Right lobe of liver (tissue), 6 donors: Measurements from ENCODE around the gene FTO. TPM values are rescaled to one million over a fixed set of nuclear protein-coding genes. Genes with fewer than 3 reads are reported as not detected.

ENCODE experiments used
- ATAC-seq, 4 donors: fragments of 200-7000 bp; cut with Tn5 transposase; one replicate each; pipeline ENCODE4 v1.9.1; 2020; ENCODE audit warnings: mild to moderate bottlenecking in 4 of 4, moderate library complexity in 4 of 4
- DNase-seq, 3 donors: peaks; one replicate each; pipeline ENCODE4 v3.0.0-alpha.2; 2020
- H3K27ac ChIP-seq, 3 donors: fragments of 200-600 bp; one replicate each; pipeline ENCODE4 v1.8.0; 2022
- H3K27me3 ChIP-seq, 2 donors: fragments of 200-600 bp; one replicate each; pipeline ENCODE4 v1.8.0; 2022
- H3K36me3 ChIP-seq, 4 donors: fragments of 200-600 bp; sonication (generic) in 1 of 4; one replicate each; pipeline versions ENCODE4 v1.5.1 to v1.8.0; 2017 to 2022; ENCODE audit warnings: control low read depth in 1 of 4
- H3K4me1 ChIP-seq, 4 donors: fragments of 200-600 bp; sonication (generic) in 1 of 4; one replicate each; pipeline versions ENCODE4 v1.5.1 to v1.8.0; 2017 to 2022; ENCODE audit warnings: control low read depth in 1 of 4
- H3K4me3 ChIP-seq, 3 donors: fragments of 200-600 bp; one replicate each; pipeline ENCODE4 v1.8.0; 2022
- H3K9me3 ChIP-seq, 4 donors: fragments of 200-600 bp; sonication (generic) in 1 of 4; one replicate each; pipeline versions ENCODE4 v1.5.1 to v1.8.0; 2017 to 2022; ENCODE audit warnings: control low read depth in 1 of 4
- POLR2A ChIP-seq: fragments of 450-650 bp; IDR thresholded peaks from one replicate; pipeline ENCODE4 v1.6.1; 2017; ENCODE audit warnings: antibody characterized with exemption, mild to moderate bottlenecking
- WGBS: methylation state at CpG from one replicate; pipeline ENCODE4 v1.1.6; 2018; ENCODE audit warnings: low coverage, low lambda C conversion rate; ENCODE audit not compliant: insufficient coverage; ENCODE audit errors: missing lambda C conversion rate; 5-methylcytosine and 5-hydroxymethylcytosine counted together
- intact Hi-C, 2 donors: fragments of 100-400 bp; cut with DNase I; formaldehyde crosslinking; loops; one replicate each; pipeline versions ENCODE4 v1.11.2 to v1.14.1; 2022
- total RNA-seq, 6 experiments: library from RNA; depleted of rRNA in 2 of 6; stranded (reverse); fragments of >200 nt in 2 of 6; fragmentation: NEBNext Ultra II Directional in 3 of 6; extraction: Animal tissue kit (Norgen Biotek cat#: 25700) in 3 of 6; gene quantifications; one replicate each; pipeline versions ENCODE4 v1.1.0 to v1.2.4, GENCODE V29; 2016 to 2023
- TF ChIP-seq, protein P1 (sequence below), 4 donors: fragments of 200-600 bp in 3 of 4; fragments of 450-650 bp in 1 of 4; IDR thresholded peaks; one replicate each; pipeline versions ENCODE4 v1.5.1 to v1.8.0; 2016 to 2022; ENCODE audit warnings: antibody characterized with exemption in 4 of 4, mild to moderate bottlenecking in 2 of 4
- donor health status: DM: no; HTN: yes; CAD: no.
- donor health status: DM: no; HTN: no; CAD: no.
- donor health status: DM: no; HTN: no; CAD: no.
- donor health status: DM: no; HTN: yes; CAD: no.
- donor health status: DM: no; HTN: yes; CAD: no.

Gene FTO
- total RNA-seq, 6 experiments from 2014 or later = 28.9 to 51.6 (median 33.6) TPM

DNA sequence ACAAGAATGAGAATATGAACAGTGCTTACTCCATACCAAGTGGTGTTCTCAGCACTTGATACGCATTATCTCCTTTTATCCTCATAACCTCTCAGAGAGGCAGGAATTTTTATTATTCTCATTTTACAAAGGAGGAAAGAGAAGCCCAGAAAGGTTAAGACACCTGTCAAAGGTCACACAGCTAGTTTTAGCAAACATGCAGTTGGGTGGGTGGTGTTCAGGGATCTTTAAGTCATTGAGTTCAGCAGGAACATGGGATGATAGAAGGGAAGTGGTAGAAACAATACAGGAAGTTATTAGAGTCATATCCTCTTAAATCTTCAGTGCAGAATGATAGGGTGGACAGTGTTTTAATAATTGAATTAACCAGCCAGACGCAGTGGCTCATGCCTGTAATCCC lies 487.2 kb downstream of the FTO start:
- H3K4me3 ChIP-seq = no peak overlapping the region
- WGBS = 73% methylated on average over 1 of the region's 2 CpGs
- DNase-seq (no peak), ATAC-seq (no peak)
- no peaks in the 10 kb centered on the region for H3K36me3 ChIP-seq
- TF ChIP-seq, protein P1, sequence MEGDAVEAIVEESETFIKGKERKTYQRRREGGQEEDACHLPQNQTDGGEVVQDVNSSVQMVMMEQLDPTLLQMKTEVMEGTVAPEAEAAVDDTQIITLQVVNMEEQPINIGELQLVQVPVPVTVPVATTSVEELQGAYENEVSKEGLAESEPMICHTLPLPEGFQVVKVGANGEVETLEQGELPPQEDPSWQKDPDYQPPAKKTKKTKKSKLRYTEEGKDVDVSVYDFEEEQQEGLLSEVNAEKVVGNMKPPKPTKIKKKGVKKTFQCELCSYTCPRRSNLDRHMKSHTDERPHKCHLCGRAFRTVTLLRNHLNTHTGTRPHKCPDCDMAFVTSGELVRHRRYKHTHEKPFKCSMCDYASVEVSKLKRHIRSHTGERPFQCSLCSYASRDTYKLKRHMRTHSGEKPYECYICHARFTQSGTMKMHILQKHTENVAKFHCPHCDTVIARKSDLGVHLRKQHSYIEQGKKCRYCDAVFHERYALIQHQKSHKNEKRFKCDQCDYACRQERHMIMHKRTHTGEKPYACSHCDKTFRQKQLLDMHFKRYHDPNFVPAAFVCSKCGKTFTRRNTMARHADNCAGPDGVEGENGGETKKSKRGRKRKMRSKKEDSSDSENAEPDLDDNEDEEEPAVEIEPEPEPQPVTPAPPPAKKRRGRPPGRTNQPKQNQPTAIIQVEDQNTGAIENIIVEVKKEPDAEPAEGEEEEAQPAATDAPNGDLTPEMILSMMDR (IDR thresholded peaks at IDR 0.05) = no peak
- no peak for TF ChIP-seq POLR2A
- no peaks in the 10 kb centered on the region for H3K27me3 ChIP-seq
- intact Hi-C loops = no loop called here
- H3K27ac ChIP-seq = no peak overlapping the region
- H3K9me3 ChIP-seq = no peaks in the 10 kb centered on the region
- H3K4me1 ChIP-seq = no peaks in the 10 kb centered on the region

DNA sequence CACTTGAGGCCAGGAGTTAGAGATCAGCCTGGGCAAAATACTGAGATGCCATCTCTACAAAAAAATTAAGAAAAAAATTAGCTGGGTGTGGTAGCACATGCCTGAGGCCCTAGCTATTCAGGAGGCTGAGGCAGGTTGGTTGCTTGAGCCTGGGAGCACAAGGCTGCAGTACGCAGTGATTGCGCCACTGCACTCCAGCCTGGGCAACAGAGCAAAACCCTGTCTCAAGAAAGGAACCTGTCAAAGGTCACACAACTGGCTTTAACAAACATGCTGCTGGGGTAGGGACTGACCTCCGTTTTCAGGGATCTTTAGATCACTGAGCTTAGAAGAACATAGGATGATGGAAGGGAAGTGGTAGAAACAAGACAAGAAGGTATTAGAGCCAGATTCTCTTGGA lies 487.6 kb downstream of the FTO start:
- Histone ChIP-seq H3K27ac (no peak overlapping the region), H3K4me3 (no peak overlapping the region), H3K4me1 (no peaks in the 10 kb centered on the region), H3K27me3 (no peaks in the 10 kb centered on the region), H3K9me3 (no peaks in the 10 kb centered on the region), H3K36me3 (no peaks in the 10 kb centered on the region)
- WGBS = 0% methylated on average over 1 of the region's 3 CpGs
- DNase-seq (no peak), ATAC-seq (peak in 3 of 4 donors; percentile 11 to 42 (median 32))
- no peak for TF ChIP-seq POLR2A
- intact Hi-C loops = no loop called here

DNA sequence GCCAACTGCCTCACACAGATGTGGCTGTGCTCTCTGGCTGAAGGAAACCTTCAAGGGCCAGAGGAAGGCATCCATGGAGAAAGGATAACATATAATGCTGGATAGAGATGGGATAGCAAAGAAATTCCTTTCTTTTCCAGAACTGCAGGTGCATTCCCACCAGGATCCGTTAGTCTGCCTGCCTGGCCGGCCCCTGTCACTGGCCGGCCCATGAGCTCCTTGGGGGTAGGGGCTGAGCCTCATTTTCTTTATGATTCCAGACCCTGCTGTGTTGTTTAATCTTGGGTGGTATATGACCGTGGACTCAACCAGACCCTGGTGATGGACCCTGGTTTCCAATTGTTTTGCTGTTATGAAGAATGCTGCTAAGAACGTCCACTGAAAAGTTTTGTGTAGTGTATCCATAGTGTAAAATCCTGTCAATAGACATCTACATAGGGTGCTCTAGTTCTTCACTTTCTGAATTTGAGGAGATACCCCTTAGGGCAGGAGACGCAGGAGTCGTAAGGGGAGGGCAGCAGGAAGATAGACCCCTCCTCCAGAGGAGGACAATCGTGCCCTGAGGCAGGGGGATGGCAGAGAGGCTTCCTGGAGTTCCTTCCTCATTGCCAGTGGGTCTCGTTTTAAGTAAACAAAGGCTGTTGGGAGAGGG lies 489.2 kb downstream of the FTO start:
- intact Hi-C loops = no loop called here
- no peaks in the 10 kb centered on the region for H3K27me3 ChIP-seq
- no peaks in the 10 kb centered on the region for H3K9me3 ChIP-seq
- TF ChIP-seq, protein P1 (IDR thresholded peaks at IDR 0.05) = no peak
- TF ChIP-seq POLR2A = no peak
- no peaks in the 10 kb centered on the region for H3K4me1 ChIP-seq
- DNase-seq (no peak), ATAC-seq (no peak)
- no peaks in the 10 kb centered on the region for H3K36me3 ChIP-seq
- no peak overlapping the region for H3K4me3 ChIP-seq
- no peak overlapping the region for H3K27ac ChIP-seq
- 71% methylated on average over 4 of the region's 9 CpGs for WGBS

DNA sequence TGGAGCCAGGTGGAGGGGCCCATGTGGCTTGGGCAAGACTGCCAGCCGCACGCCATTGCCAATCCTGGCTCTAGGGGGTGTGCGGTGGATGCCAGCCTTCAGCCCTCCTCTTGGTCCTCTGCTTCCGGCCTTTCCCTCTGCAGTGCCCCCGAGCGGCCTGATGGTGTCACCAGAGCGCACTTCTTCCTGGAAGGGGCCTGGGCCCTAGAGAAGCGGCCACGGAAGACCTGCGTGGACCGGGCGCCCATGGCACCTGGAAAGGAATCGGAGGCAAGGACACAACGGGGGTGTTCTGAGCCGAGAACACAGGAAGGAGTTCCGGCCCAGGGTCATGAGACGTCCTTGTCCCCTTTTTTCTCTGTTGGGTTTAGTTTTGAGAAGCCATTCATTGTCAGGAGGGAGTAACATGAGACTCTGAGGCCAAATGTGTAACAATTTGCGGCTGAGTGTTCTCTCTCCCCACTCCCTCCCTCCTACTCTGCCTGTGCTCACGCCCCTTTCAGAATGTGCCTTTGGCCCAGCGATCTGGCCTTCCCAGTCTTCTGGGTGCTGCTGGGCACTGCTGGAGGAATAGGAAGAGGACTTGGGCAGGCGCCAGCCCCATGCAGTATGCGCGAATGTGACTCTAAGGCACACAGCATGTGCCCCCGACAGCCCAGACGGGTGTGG lies 489.8 kb downstream of the FTO start:
- H3K27ac ChIP-seq = no peak overlapping the region

DNA sequence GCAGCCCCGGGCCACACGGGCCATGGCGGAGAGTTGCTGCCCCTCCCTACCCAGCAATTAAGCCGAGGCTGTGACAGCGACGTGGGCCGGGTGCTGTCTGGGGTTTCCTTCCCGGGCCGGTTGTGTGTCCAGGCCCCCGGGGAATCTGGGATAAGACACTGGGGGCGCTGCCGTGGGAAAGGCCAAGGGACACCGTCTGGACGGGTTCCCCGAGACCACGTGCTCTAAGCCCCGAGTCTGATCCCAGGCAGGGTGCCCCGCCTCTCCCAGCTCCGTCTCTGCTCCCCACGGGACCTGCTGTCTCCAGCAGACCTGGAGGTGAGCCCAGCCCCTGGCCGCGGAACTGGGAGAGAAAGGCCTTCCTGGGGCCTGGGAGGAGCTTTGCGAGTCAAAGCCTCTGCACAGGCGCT lies 490.4 kb downstream of the FTO start:
- H3K27ac ChIP-seq = no peak overlapping the region

More for the DNA sequence above, 489.8 kb downstream of the FTO start:
- Histone ChIP-seq H3K4me1 (no peaks in the 10 kb centered on the region), H3K27me3 (no peaks in the 10 kb centered on the region), H3K36me3 (no peaks in the 10 kb centered on the region), H3K4me3 (peak overlapping the region in 1 of 3 donors; percentile 3), H3K9me3 (no peaks in the 10 kb centered on the region)
- DNase-seq = peak; percentile 65 to 80 (median 71)
- ATAC-seq = peak; percentile 94 to 99 (median 98)
- intact Hi-C loops = no loop called here
- WGBS = 79% methylated on average over 3 of the region's 25 CpGs
- no peak for TF ChIP-seq POLR2A
- TF ChIP-seq, protein P1 (IDR thresholded peaks at IDR 0.05) = peak; percentile 82 to 87 (median 85)

More for the DNA sequence above, 490.4 kb downstream of the FTO start:
- TF ChIP-seq, protein P1 (IDR thresholded peaks at IDR 0.05) = no peak
- TF ChIP-seq POLR2A = no peak
- H3K36me3 ChIP-seq = no peaks in the 10 kb centered on the region
- H3K4me3 ChIP-seq = no peak overlapping the region
- ATAC-seq (no peak), DNase-seq (peak in 1 of 3 donors; percentile 57)
- no peaks in the 10 kb centered on the region for H3K27me3 ChIP-seq
- H3K4me1 ChIP-seq = no peaks in the 10 kb centered on the region
- 100% methylated on average over 2 of the region's 24 CpGs for WGBS
- no peaks in the 10 kb centered on the region for H3K9me3 ChIP-seq
- intact Hi-C loops = no loop called here
